Activated naive CD4-positive, alpha-beta T cell treated with anti-CD3 and anti-CD28 coated beads for 36 hours (primary cell): ENCODE results near the gene KIF12. TPM values are rescaled to one million over a fixed set of nuclear protein-coding genes. Genes with fewer than 3 reads are reported as not detected.

Experiments used
- CTCF ChIA-PET: fragments of 350-600 bp; sonication (Branson Sonifier 250); formaldehyde crosslinking; loops from one replicate; lab custom pipeline; 2021; ENCODE audit warnings: antibody characterized with exemption; lab: Charles Lee
- DNase-seq: peaks from one replicate; pipeline ENCODE4 v3.0.0-alpha.2; 2020
- H3K27ac Mint-ChIP-seq: one replicate; pipeline ENCODE4 v1.8.0; 2021; ENCODE audit warnings: mild to moderate bottlenecking, mixed read lengths
- H3K27me3 Mint-ChIP-seq: one replicate; pipeline ENCODE4 v1.8.0; 2021; ENCODE audit warnings: low read depth, mixed read lengths
- H3K36me3 Mint-ChIP-seq: one replicate; pipeline ENCODE4 v1.8.0; 2021; ENCODE audit warnings: low read depth, mixed read lengths
- H3K4me1 Mint-ChIP-seq: one replicate; pipeline ENCODE4 v1.8.0; 2021; ENCODE audit warnings: low read depth, mixed read lengths
- H3K4me3 Mint-ChIP-seq: one replicate; pipeline ENCODE4 v1.8.0; 2021; ENCODE audit warnings: mild to moderate bottlenecking, moderate library complexity, mixed read lengths
- H3K9me3 Mint-ChIP-seq: one replicate; pipeline ENCODE4 v1.8.0; 2021; ENCODE audit warnings: mixed read lengths
- intact Hi-C: fragments of 100-400 bp; cut with micrococcal nuclease; formaldehyde crosslinking; loops from one replicate; pipeline ENCODE4 v1.15.1; 2023
- total RNA-seq, 2 experiments: library from RNA; stranded (reverse); gene quantifications; one replicate each; pipeline ENCODE4 v1.2.3, GENCODE V29; 2021

Gene KIF12
- total RNA-seq, 2 experiments from 2014 or later = not detected

GRCh38 chr9:114078021-114078780 is 20.9 kb downstream of the KIF12 start, which contains the start of gene AMBP:
Gene AMBP, minus strand, starts transcription at chr9:114078300. Its CDS starts 91 bp downstream, at chr9:114078209.
- CTCF ChIA-PET = interaction anchor here (0.6 to 1.5 kb wide), 3 partner anchors 30 to 309 kb away, joined by 3 to 4 read pairs (median 4); no protein-coding TSS in a partner anchor
- no peak for DNase-seq
- no peaks in the 10 kb centered on the region for H3K4me1 Mint-ChIP-seq
- peaks cover 8% of the 10 kb centered on the region for H3K27me3 Mint-ChIP-seq
- H3K27ac Mint-ChIP-seq = no peak within 1 kb of the TSS
- H3K4me3 Mint-ChIP-seq = no peak within 1 kb of the TSS
- intact Hi-C loops = no loop called here
- no peaks in the 10 kb centered on the region for H3K9me3 Mint-ChIP-seq
- H3K36me3 Mint-ChIP-seq = no peaks in the 10 kb centered on the region

- intact Hi-C loops = no loop called here
- Mint-ChIP-seq H3K36me3 (no peaks in the 10 kb centered on the region), H3K4me1 (no peaks in the 10 kb centered on the region), H3K27ac (no peak overlapping the region), H3K27me3 (peaks cover 8% of the 10 kb centered on the region), H3K9me3 (no peaks in the 10 kb centered on the region), H3K4me3 (no peak overlapping the region)
- no peak for DNase-seq
- CTCF ChIA-PET = no interaction called here
Measured at GRCh38 chr9:114077162-114077837, 21.8 kb downstream of the KIF12 start.

GRCh38 chr9:114076237-114077161 is 22.6 kb downstream of the KIF12 start:
- intact Hi-C loops = no loop called here
- no peaks in the 10 kb centered on the region for H3K9me3 Mint-ChIP-seq
- H3K27ac Mint-ChIP-seq = no peak overlapping the region
- H3K4me1 Mint-ChIP-seq = no peaks in the 10 kb centered on the region
- H3K4me3 Mint-ChIP-seq = no peak overlapping the region
- peaks cover 8% of the 10 kb centered on the region for H3K27me3 Mint-ChIP-seq
- DNase-seq = no peak
- CTCF ChIA-PET = no interaction called here
- no peaks in the 10 kb centered on the region for H3K36me3 Mint-ChIP-seq

- H3K27me3 Mint-ChIP-seq = peaks cover 8% of the 10 kb centered on the region
- no peak overlapping the region for H3K4me3 Mint-ChIP-seq
- no peaks in the 10 kb centered on the region for H3K4me1 Mint-ChIP-seq
- intact Hi-C loops = no loop called here
- no peaks in the 10 kb centered on the region for H3K9me3 Mint-ChIP-seq
- no peaks in the 10 kb centered on the region for H3K36me3 Mint-ChIP-seq
- CTCF ChIA-PET = interaction anchor here (0.9 kb wide), 1 partner anchor 8 kb away, joined by 7 read pairs; no protein-coding TSS in a partner anchor
- no peak for DNase-seq
- no peak overlapping the region for H3K27ac Mint-ChIP-seq
Measured at GRCh38 chr9:114075602-114076001, 23.5 kb downstream of the KIF12 start.

- no peaks in the 10 kb centered on the region for H3K36me3 Mint-ChIP-seq
- no peaks in the 10 kb centered on the region for H3K4me1 Mint-ChIP-seq
- CTCF ChIA-PET = interaction anchor here (3.8 kb wide), 1 partner anchor 10 kb away, joined by 13 read pairs; no protein-coding TSS in a partner anchor
- H3K9me3 Mint-ChIP-seq = no peaks in the 10 kb centered on the region
- H3K4me3 Mint-ChIP-seq = no peak overlapping the region
- peaks cover 8% of the 10 kb centered on the region for H3K27me3 Mint-ChIP-seq
- H3K27ac Mint-ChIP-seq = no peak overlapping the region
- intact Hi-C loops = no loop called here
- DNase-seq = no peak
Measured at GRCh38 chr9:114072184-114073140, 26.6 kb downstream of the KIF12 start.

- no peak overlapping the region for H3K27ac Mint-ChIP-seq
- peaks cover 9% of the 10 kb centered on the region for H3K27me3 Mint-ChIP-seq
- no peak overlapping the region for H3K4me3 Mint-ChIP-seq
- no peaks in the 10 kb centered on the region for H3K9me3 Mint-ChIP-seq
- H3K4me1 Mint-ChIP-seq = no peaks in the 10 kb centered on the region
- DNase-seq = no peak
- H3K36me3 Mint-ChIP-seq = no peaks in the 10 kb centered on the region
- CTCF ChIA-PET = interaction anchor here (3.8 kb wide), 1 partner anchor 11 kb away, joined by 13 read pairs; no protein-coding TSS in a partner anchor
- intact Hi-C loops = no loop called here
Measured at GRCh38 chr9:114071197-114071795, 27.8 kb downstream of the KIF12 start.

GRCh38 chr9:114070188-114071103 is 28.6 kb downstream of the KIF12 start:
- no peaks in the 10 kb centered on the region for H3K9me3 Mint-ChIP-seq
- peaks cover 5% of the 10 kb centered on the region for H3K27me3 Mint-ChIP-seq
- intact Hi-C loops = no loop called here
- H3K4me1 Mint-ChIP-seq = no peaks in the 10 kb centered on the region
- no peaks in the 10 kb centered on the region for H3K36me3 Mint-ChIP-seq
- CTCF ChIA-PET = interaction anchor here (3.8 kb wide), 1 partner anchor 12 kb away, joined by 13 read pairs; no protein-coding TSS in a partner anchor
- H3K27ac Mint-ChIP-seq = no peak overlapping the region
- H3K4me3 Mint-ChIP-seq = no peak overlapping the region
- DNase-seq = no peak

GRCh38 chr9:114069476-114070187 is 29.5 kb downstream of the KIF12 start:
- H3K27me3 Mint-ChIP-seq = peaks cover 2% of the 10 kb centered on the region
- H3K27ac Mint-ChIP-seq = no peak overlapping the region
- DNase-seq = no peak
- H3K9me3 Mint-ChIP-seq = no peaks in the 10 kb centered on the region
- intact Hi-C loops = no loop called here
- CTCF ChIA-PET = interaction anchor here (3.8 kb wide), 1 partner anchor 13 kb away, joined by 13 read pairs; no protein-coding TSS in a partner anchor
- no peaks in the 10 kb centered on the region for H3K36me3 Mint-ChIP-seq
- no peaks in the 10 kb centered on the region for H3K4me1 Mint-ChIP-seq
- no peak overlapping the region for H3K4me3 Mint-ChIP-seq

GRCh38 chr9:114065304-114065703 is 33.8 kb downstream of the KIF12 start:
- CTCF ChIA-PET = no interaction called here
- Mint-ChIP-seq H3K4me1 (no peaks in the 10 kb centered on the region), H3K27me3 (peaks cover 9% of the 10 kb centered on the region), H3K36me3 (no peaks in the 10 kb centered on the region), H3K4me3 (no peak overlapping the region), H3K27ac (no peak overlapping the region), H3K9me3 (no peaks in the 10 kb centered on the region)
- intact Hi-C loops = no loop called here
- DNase-seq = no peak
